H1 (cell line): ENCODE measurements around the gene URAD. TPM values are rescaled to one million over a fixed set of nuclear protein-coding genes. Genes with fewer than 3 reads are reported as not detected.

Experiments
- CTCF ChIA-PET: fragments of 300-600 bp; sonication (Branson Sonifier 250); formaldehyde crosslinking; loops from one replicate; lab custom pipeline; 2021; ENCODE audit not compliant: partially characterized antibody; lab: Charles Lee
- POLR2A ChIA-PET: fragments of 300-600 bp; sonication (Branson Sonifier 250); formaldehyde crosslinking; loops from one replicate; lab custom pipeline; 2021; ENCODE audit warnings: inconsistent platforms; ENCODE audit not compliant: partially characterized antibody; lab: Charles Lee
- DNase-seq, 2 experiments: peaks; one replicate each; pipeline versions ENCODE4 v3.0.0 to v3.0.0-alpha.2; 2010 to 2022; ENCODE audit warnings: low spot score in 2 of 2, low read depth in 1 of 2, mixed read lengths in 1 of 2
- FAIRE-seq: peaks from 2 replicates; lab custom pipeline; 2011; peaks lifted over from hg19 to GRCh38; lab: Jason Lieb, UNC
- H2AFZ ChIP-seq: 2 replicates; pipeline ENCODE4 v1.8.1; 2012; ENCODE audit warnings: low read length, inconsistent platforms
- H2AK5ac ChIP-seq: 2 replicates; pipeline ENCODE4 v1.6.1; 2013; ENCODE audit warnings: low read depth, low read length
- H2BK120ac ChIP-seq: replicated peaks from 2 replicates; pipeline ENCODE3; 2013; ENCODE audit warnings: low read depth, low read length, inconsistent platforms
- H2BK12ac ChIP-seq: 2 replicates; pipeline ENCODE4 v1.6.1; 2013; ENCODE audit warnings: low read depth, low read length
- H2BK15ac ChIP-seq: 2 replicates; pipeline ENCODE4 v1.6.1; 2013; ENCODE audit warnings: low read length
- H2BK20ac ChIP-seq: 2 replicates; pipeline ENCODE4 v1.6.1; 2013; ENCODE audit warnings: low read length
- H2BK5ac ChIP-seq: 2 replicates; pipeline ENCODE4 v1.6.1; 2013; ENCODE audit warnings: low read depth, low read length
- H3K14ac ChIP-seq: 2 replicates; pipeline ENCODE4 v1.6.1; 2013; ENCODE audit warnings: inconsistent platforms; ENCODE audit not compliant: insufficient read length
- H3K18ac ChIP-seq: 2 replicates; pipeline ENCODE4 v1.6.1; 2013; ENCODE audit warnings: low read length; ENCODE audit errors: extremely low read depth
- H3K23ac ChIP-seq: 2 replicates; pipeline ENCODE4 v1.6.1; 2013; ENCODE audit warnings: inconsistent platforms; ENCODE audit not compliant: insufficient read length
- H3K23me2 ChIP-seq: 2 replicates; pipeline ENCODE4 v1.6.1; 2013; ENCODE audit warnings: low read depth, low read length
- H3K27ac ChIP-seq: 2 replicates; pipeline ENCODE4 v1.6.1; 2011; ENCODE audit warnings: low read depth, low read length, inconsistent platforms
- H3K27me3 ChIP-seq, 4 experiments: replicated peaks in 1 of 4; 1 replicate in 1 of 4; 2 replicates in 3 of 4; pipeline versions ENCODE4 v1.6.1 to v1.8.1; 2011 to 2013; ENCODE audit warnings: low read length in 3 of 4, mild to moderate bottlenecking in 3 of 4, inconsistent platforms in 2 of 4, mixed read lengths in 2 of 4, moderate library complexity in 1 of 4; ENCODE audit not compliant: control insufficient read depth in 3 of 4, insufficient read depth in 3 of 4; ENCODE audit errors: extremely low read depth in 1 of 4
- H3K36me3 ChIP-seq, 4 experiments: 2 replicates each; pipeline versions ENCODE4 v1.6.1 to v1.8.1; 2011 to 2013; ENCODE audit warnings: mild to moderate bottlenecking in 4 of 4, low read length in 3 of 4, moderate library complexity in 2 of 4, control low read depth in 1 of 4, inconsistent platforms in 1 of 4; ENCODE audit not compliant: insufficient read depth in 4 of 4, control insufficient read depth in 2 of 4
- H3K4ac ChIP-seq: replicated peaks from 2 replicates; pipeline ENCODE3; 2013; ENCODE audit warnings: low read length, low read depth, mixed read lengths, inconsistent platforms; ENCODE audit not compliant: insufficient read length
- H3K4me1 ChIP-seq, 4 experiments: replicated peaks in 1 of 4; 1 replicate in 1 of 4; 2 replicates in 3 of 4; pipeline versions ENCODE4 v1.6.1 to v1.8.1; 2011 to 2013; ENCODE audit warnings: low read length in 3 of 4, inconsistent platforms in 2 of 4, mixed read lengths in 1 of 4; ENCODE audit not compliant: insufficient read depth in 4 of 4, control insufficient read depth in 3 of 4
- H3K4me2 ChIP-seq, 2 experiments: 2 replicates each; pipeline versions ENCODE4 v1.6.1 to v1.8.1; 2011 to 2013; ENCODE audit warnings: low read depth in 2 of 2, low read length in 2 of 2, control low read depth in 1 of 2, inconsistent platforms in 1 of 2, mild to moderate bottlenecking in 1 of 2; ENCODE audit not compliant: insufficient read depth in 1 of 2
- H3K4me3 ChIP-seq, 4 experiments: fragments of 200-600, 300-600 bp in 1 of 4; sonication (generic), shearing (Covaris generic), sonication (Bioruptor Twin) in 1 of 4; 2 replicates each; pipeline versions ENCODE4 v1.5.1 to v1.8.1; 2011 to 2016; ENCODE audit warnings: low read length in 4 of 4, low read depth in 3 of 4, control low read depth in 2 of 4, inconsistent platforms in 2 of 4, mild to moderate bottlenecking in 2 of 4, mixed read lengths in 1 of 4, moderate library complexity in 1 of 4; ENCODE audit not compliant: insufficient read depth in 2 of 4; ENCODE audit errors: extremely low read depth in 1 of 4
- H3K56ac ChIP-seq: replicated peaks from 2 replicates; pipeline ENCODE3; 2013; ENCODE audit warnings: low read depth, mild to moderate bottlenecking, mixed read lengths, low read length, inconsistent platforms; ENCODE audit not compliant: insufficient read length
- H3K79me1 ChIP-seq: 2 replicates; pipeline ENCODE4 v1.6.1; 2013; ENCODE audit warnings: low read depth, low read length, control low read depth
- H3K79me2 ChIP-seq, 2 experiments: 2 replicates each; pipeline versions ENCODE4 v1.6.1 to v1.8.1; 2012 to 2013; ENCODE audit warnings: low read length in 2 of 2, mild to moderate bottlenecking in 2 of 2, inconsistent platforms in 1 of 2; ENCODE audit not compliant: insufficient read depth in 2 of 2, control insufficient read depth in 1 of 2
- H3K9ac ChIP-seq, 4 experiments: replicated peaks in 1 of 4; 1 replicate in 1 of 4; 2 replicates in 3 of 4; pipeline versions ENCODE4 v1.6.1 to v1.8.1; 2011 to 2013; ENCODE audit warnings: low read depth in 3 of 4, low read length in 3 of 4, control low read depth in 2 of 4, mild to moderate bottlenecking in 2 of 4, moderate library complexity in 2 of 4, inconsistent platforms in 1 of 4; ENCODE audit errors: extremely low read depth in 1 of 4
- H3K9me3 ChIP-seq, 2 experiments: 2 replicates each; pipeline versions ENCODE4 v1.6.1 to v1.8.1; 2012 to 2013; ENCODE audit warnings: mild to moderate bottlenecking in 2 of 2, moderate library complexity in 2 of 2, control low read depth in 1 of 2, inconsistent platforms in 1 of 2, low read depth in 1 of 2, low read length in 1 of 2, mixed read lengths in 1 of 2; ENCODE audit not compliant: insufficient read depth in 2 of 2
- H4K20me1 ChIP-seq, 2 experiments: replicated peaks in 1 of 2; 2 replicates each; pipeline versions ENCODE3 to v1.8.1; 2011 to 2013; ENCODE audit warnings: inconsistent platforms in 2 of 2, low read length in 2 of 2, mild to moderate bottlenecking in 1 of 2; ENCODE audit not compliant: insufficient read depth in 2 of 2, control insufficient read depth in 1 of 2
- H4K5ac ChIP-seq: 2 replicates; pipeline ENCODE4 v1.6.1; 2013; ENCODE audit warnings: low read length, low read depth, mixed read lengths, inconsistent platforms; ENCODE audit not compliant: insufficient read length
- H4K8ac ChIP-seq: 2 replicates; pipeline ENCODE4 v1.8.0; 2013; ENCODE audit warnings: mild to moderate bottlenecking, moderate library complexity, low read length, inconsistent platforms; ENCODE audit not compliant: insufficient read depth; ENCODE audit errors: extremely low read depth
- H4K91ac ChIP-seq: replicated peaks from 2 replicates; pipeline ENCODE3; 2013; ENCODE audit warnings: low read length, mixed read lengths, inconsistent platforms; ENCODE audit not compliant: insufficient read length
- EZH2 ChIP-seq: fragments of 200-600 bp; sonication (generic); IDR thresholded peaks from 2 replicates; pipeline ENCODE4 v1.7.1; 2012; ENCODE audit warnings: low read depth, mild to moderate bottlenecking, moderate library complexity, low read length, inconsistent platforms; ENCODE audit not compliant: severe bottlenecking
- NRF1 ChIP-seq: IDR thresholded peaks from 2 replicates; pipeline ENCODE4 v1.6.1; 2011; ENCODE audit warnings: mild to moderate bottlenecking, low read depth, low read length, improper control_type of control experiment
- SUZ12 ChIP-seq: fragments of 200-600 bp; sonication (generic); IDR thresholded peaks from 2 replicates; pipeline ENCODE4 v1.6.1; 2012; ENCODE audit warnings: mild to moderate bottlenecking, inconsistent platforms, low read length, moderate library complexity, mixed read lengths
- YY1 ChIP-seq: IDR thresholded peaks from 2 replicates; pipeline ENCODE4 v1.6.1; 2011; ENCODE audit warnings: low read depth, mild to moderate bottlenecking, low read length
- ZNF274 ChIP-seq: IDR thresholded peaks from 2 replicates; pipeline ENCODE4 v1.7.0; 2012; ENCODE audit warnings: low read length, borderline replicate concordance; ENCODE audit errors: extremely low read depth
- WGBS, 2 experiments: shearing (Covaris generic) in 1 of 2; methylation state at CpG; one replicate each; pipeline versions ENCODE4 v1.1.6 to v1.1.7; 2013 to 2015; ENCODE audit warnings: low lambda C conversion rate in 2 of 2, mixed read lengths in 2 of 2, inconsistent platforms in 1 of 2, low coverage in 1 of 2, missing lambda C conversion rate in 1 of 2; ENCODE audit not compliant: insufficient replicate concordance in 2 of 2, insufficient coverage in 1 of 2, insufficient read length in 1 of 2; ENCODE audit errors: extremely low coverage in 1 of 2, missing lambda C conversion rate in 1 of 2; 5-methylcytosine and 5-hydroxymethylcytosine counted together
- polyA plus RNA-seq, 7 experiments: library from polyadenylated mRNA; depleted of rRNA in 3 of 7; stranded (reverse) in 5 of 7; unstranded in 2 of 7; fragments of >200 nt in 5 of 7; fragments of 200-250 nt in 2 of 7; gene quantifications; 1 replicate in 5 of 7; 2 replicates in 1 of 7; 4 replicates in 1 of 7; pipeline versions ENCODE4 v1.2.1 to v1.2.3, GENCODE V29; 2011 to 2013; ENCODE audit warnings: missing spikeins in 2 of 7, mixed read lengths in 2 of 7
- total RNA-seq: library from RNA; stranded (reverse); fragmentation: NEBNext Ultra II Directional; extraction: Animal tissue kit (Norgen Biotek cat#: 25700); gene quantifications from 2 replicates; pipeline ENCODE4 v1.2.1, GENCODE V29; 2021

URAD gene
- total and polyA plus RNA-seq, 2 of the 8 experiments (the other 6 are each of a cell fraction or from before 2014, with no cell fraction given), result not detected

DNA sequence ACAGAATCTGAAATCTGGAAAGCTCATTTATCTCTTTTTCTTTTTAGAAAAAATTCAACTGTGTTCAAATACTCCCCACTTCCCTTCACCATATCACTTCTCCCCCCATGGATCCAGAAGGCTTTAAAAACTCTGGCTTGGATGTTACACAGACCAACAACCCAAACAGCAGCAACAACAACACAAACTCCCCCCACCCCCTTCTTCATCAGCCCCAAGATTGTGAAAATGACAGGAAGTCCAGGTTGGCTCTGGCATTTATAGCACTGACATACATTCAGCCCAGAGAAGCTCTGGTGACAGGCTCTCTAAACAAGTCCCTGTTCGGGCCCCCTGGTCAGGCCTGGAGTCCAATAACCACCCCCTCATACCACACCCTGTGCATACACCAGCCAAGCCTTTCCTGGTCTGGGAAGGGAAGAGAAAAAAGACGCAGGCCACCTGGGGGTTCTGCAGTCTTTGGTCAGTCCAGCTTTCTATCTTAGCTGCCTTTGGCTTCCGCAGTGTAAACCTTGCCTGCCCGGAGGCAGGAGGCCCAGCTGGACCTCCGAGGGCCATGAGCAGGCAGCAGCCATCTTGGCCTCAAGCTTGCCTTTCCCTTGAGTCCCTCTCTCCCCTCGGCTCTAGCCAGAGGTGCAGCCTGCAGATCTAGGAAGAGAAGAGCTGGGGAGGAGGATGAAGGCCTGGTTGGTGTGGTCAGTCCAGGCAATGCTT lies 26.2 kb downstream of the URAD start:
- 8% methylated on average over 6 of the region's 6 CpGs; no CpG with 5 or more reads in 1 of the 2 experiments for WGBS, 2 experiments
- Histone ChIP-seq H3K9me3 (no peaks in the 10 kb centered on the region; a peak in 1 of 4 replicates), H3K4me2 (peak overlapping the region; percentile 10 to 66), H3K36me3 (no peaks in the 10 kb centered on the region; a peak in 1 of 8 replicates), H2BK15ac (0 out of 2 replicates have a peak overlapping the region, but pooled peaks have one; percentile 46), H3K23me2 (peaks cover 4% of the 10 kb centered on the region; the same call in 1 of the 2 replicates), H2AK5ac (no peak overlapping the region), H3K18ac (no peak overlapping the region), H4K8ac (no peak overlapping the region), H2BK20ac (peak overlapping the region; percentile 61; the same call in 1 of the 2 replicates), H2AFZ (no peak overlapping the region), H3K79me1 (no peaks in the 10 kb centered on the region), H4K91ac (no peak overlapping the region), H2BK5ac (no peak overlapping the region; the same call in 1 of the 2 replicates), H3K9ac (no peak overlapping the region), H3K23ac (no peak overlapping the region), H3K4me3 (peak overlapping the region in 1 of 4 experiments; percentile 49; a peak in 2 of 8 replicates), H3K14ac (no peak overlapping the region), H3K79me2 (no peaks in the 10 kb centered on the region), H3K4me1 (peaks cover 10 to 32% (median 18%) of the 10 kb centered on the region in 4 experiments; a peak in 6 of 7 replicates), H3K4ac (no peak overlapping the region), H3K27me3 (peaks cover 92 to 100% (median 97%) of the 10 kb centered on the region in 4 experiments), H3K56ac (no peak overlapping the region), H3K27ac (no peak overlapping the region), H2BK120ac (no peak overlapping the region), H4K5ac (no peak overlapping the region), H4K20me1 (peaks cover 22 to 37% of the 10 kb centered on the region in 2 experiments), H2BK12ac (peak overlapping the region; percentile 80; the same call in 1 of the 2 replicates)
- ChIA-PET POLR2A (interaction anchor here (0.7 to 2.8 kb wide), 3 partner anchors 9 to 42 kb away, joined by 3 to 16 read pairs (median 5); partner anchors contain the start of gene PDX1), CTCF (interaction anchor here (1.0 to 19.7 kb wide), 14 partner anchors 7 to 600 kb away, joined by 3 to 283 read pairs (median 6); partner anchors contain the start of genes CDX2, PDX1 and URAD)
- DNase-seq (peak in 1 of 2 experiments; percentile 61), FAIRE-seq (no peak)
- TF ChIP-seq NRF1, result no peak
- peak; percentile 84 for TF ChIP-seq SUZ12
- TF ChIP-seq YY1, result peak; percentile 87
- TF ChIP-seq EZH2, result peak; percentile 52
- TF ChIP-seq ZNF274, result no peak
